HPDE6-E6E7 (cell line): ENCODE results near the gene GOLGA6L6.
"Not testable (repeated sequence)": the region's sequence is repeated elsewhere in the genome, so short reads cannot be mapped to it uniquely, and the experiment has no call there.

Experiments used
- DNase-seq: peaks from one replicate; pipeline ENCODE4 v3.0.0; 2011; ENCODE audit warnings: missing footprints; ENCODE audit errors: extremely low spot score

Gene GOLGA6L6

GRCh38 chr15:20541700-20542099 is at the start of gene GOLGA6L6:
GOLGA6L6 (minus strand) TSS chr15:20541800; CDS start chr15:20541709, 91 bp downstream.
- not testable (repeated sequence) for DNase-seq

- not testable (repeated sequence) for DNase-seq
These were observed 48.5 kb upstream of the GOLGA6L6 start for GRCh38 chr15:20590069-20590468.

GRCh38 chr15:20586821-20587220 is 45.2 kb upstream of the GOLGA6L6 start:
- DNase-seq, result not testable (repeated sequence)

GRCh38 chr15:20582726-20583115 is 41.1 kb upstream of the GOLGA6L6 start:
- DNase-seq, result not testable (repeated sequence)

GRCh38 chr15:20582109-20582725 is 40.6 kb upstream of the GOLGA6L6 start:
- not testable (repeated sequence) for DNase-seq

GRCh38 chr15:20581261-20582108 is 39.9 kb upstream of the GOLGA6L6 start:
- DNase-seq, result not testable (repeated sequence)

- not testable (repeated sequence) for DNase-seq
These were observed 38.1 kb upstream of the GOLGA6L6 start for GRCh38 chr15:20579662-20580061.

- not testable (repeated sequence) for DNase-seq
These were observed 9.7 kb upstream of the GOLGA6L6 start for GRCh38 chr15:20551289-20551688.

GRCh38 chr15:20505926-20506658 is 35.5 kb downstream of the GOLGA6L6 start:
- DNase-seq, result not testable (repeated sequence)

- not testable (repeated sequence) for DNase-seq
These were observed 38.8 kb downstream of the GOLGA6L6 start for GRCh38 chr15:20502839-20503238.

- not testable (repeated sequence) for DNase-seq
These were observed 39.9 kb downstream of the GOLGA6L6 start for GRCh38 chr15:20501512-20502222.

GRCh38 chr15:20497781-20498180 is 43.8 kb downstream of the GOLGA6L6 start:
- DNase-seq, result not testable (repeated sequence)

- DNase-seq, result not testable (repeated sequence)
These were observed 48.6 kb downstream of the GOLGA6L6 start for GRCh38 chr15:20493035-20493434.

GRCh38 chr15:20492598-20492997 is 49.0 kb downstream of the GOLGA6L6 start:
- not testable (repeated sequence) for DNase-seq

GRCh38 chr15:20489320-20489719 is 52.3 kb downstream of the GOLGA6L6 start:
- DNase-seq, result not testable (repeated sequence)
